IMR-90 (cell line): ENCODE measurements around the gene SIM1. TPM values are rescaled to one million over a fixed set of nuclear protein-coding genes. Genes with fewer than 3 reads are reported as not detected.

Experiments used
- ATAC-seq: fragments of 200-7000 bp; cut with Tn5 transposase; 2 replicates; pipeline ENCODE4 v1.9.1; 2020; ENCODE audit warnings: low read depth, mild to moderate bottlenecking, moderate library complexity
- BruUV-seq: library from RNA; stranded (reverse); fragments of 400-500 nt; replicated peaks from 2 replicates; lab custom pipeline; 2021; lab: Mats Ljungman, UMichigan
- CTCF ChIA-PET: fragments of 300-600 bp; formaldehyde crosslinking; extraction: SDS; loops from one replicate; lab custom pipeline; 2021; ENCODE audit warnings: antibody characterized with exemption; lab: Yijun Ruan, JAX
- POLR2A ChIA-PET: fragments of 300-600 bp; sonication (Branson Sonifier 250); formaldehyde crosslinking; loops from one replicate; lab custom pipeline; 2022; ENCODE audit warnings: antibody characterized with exemption; ENCODE audit not compliant: unreplicated experiment; lab: Charles Lee
- DNase-seq: peaks from one replicate; pipeline ENCODE4 v3.0.0; 2013
- H2AFZ ChIP-seq: replicated peaks from 2 replicates; pipeline ENCODE3; 2013; ENCODE audit warnings: low read length, mild to moderate bottlenecking; ENCODE audit not compliant: poor library complexity
- H2AK5ac ChIP-seq: 2 replicates; pipeline ENCODE4 v1.6.1; 2013; ENCODE audit warnings: low read depth, low read length, inconsistent platforms
- H2AK9ac ChIP-seq: replicated peaks from 2 replicates; pipeline ENCODE3; 2013; ENCODE audit warnings: mild to moderate bottlenecking, low read depth, low read length, moderate library complexity; ENCODE audit not compliant: poor library complexity
- H2BK120ac ChIP-seq: 2 replicates; pipeline ENCODE4 v1.6.1; 2013; ENCODE audit warnings: low read depth, low read length, inconsistent platforms
- H2BK15ac ChIP-seq: 3 replicates; pipeline ENCODE4 v1.6.1; 2013; ENCODE audit warnings: low read depth, low read length, inconsistent platforms
- H2BK20ac ChIP-seq: 2 replicates; pipeline ENCODE4 v1.6.1; 2013; ENCODE audit warnings: low read depth, mild to moderate bottlenecking, inconsistent platforms, low read length, moderate library complexity
- H2BK5ac ChIP-seq: 2 replicates; pipeline ENCODE4 v1.6.1; 2013; ENCODE audit warnings: mild to moderate bottlenecking, low read depth, low read length, inconsistent platforms; ENCODE audit not compliant: poor library complexity, severe bottlenecking
- H3K14ac ChIP-seq: replicated peaks from 2 replicates; pipeline ENCODE4 v1.6.1; 2013; ENCODE audit warnings: low read depth, low read length, inconsistent platforms
- H3K18ac ChIP-seq: 2 replicates; pipeline ENCODE4 v1.6.1; 2013; ENCODE audit warnings: low read depth, low read length, control low read depth
- H3K23ac ChIP-seq: 2 replicates; pipeline ENCODE4 v1.6.1; 2013; ENCODE audit warnings: low read depth, low read length, inconsistent platforms
- H3K27ac ChIP-seq: 2 replicates; pipeline ENCODE4 v1.5.1; 2013; ENCODE audit warnings: mild to moderate bottlenecking, control low read depth, low read length; ENCODE audit not compliant: insufficient read depth
- H3K27me3 ChIP-seq: 2 replicates; pipeline ENCODE4 v1.6.1; 2013; ENCODE audit warnings: low read length; ENCODE audit not compliant: control insufficient read depth, insufficient read depth
- H3K36me3 ChIP-seq: 2 replicates; pipeline ENCODE4 v1.6.1; 2013; ENCODE audit warnings: low read length, mixed read lengths; ENCODE audit not compliant: control insufficient read depth, insufficient read depth
- H3K4ac ChIP-seq: 2 replicates; pipeline ENCODE4 v1.6.1; 2013; ENCODE audit warnings: low read depth, low read length, inconsistent platforms
- H3K4me1 ChIP-seq: 2 replicates; pipeline ENCODE4 v1.6.1; 2013; ENCODE audit warnings: low read length, mixed read lengths; ENCODE audit not compliant: control insufficient read depth, insufficient read depth
- H3K4me2 ChIP-seq: 2 replicates; pipeline ENCODE4 v1.6.1; 2013; ENCODE audit warnings: low read depth, mild to moderate bottlenecking, control low read depth, low read length, moderate library complexity
- H3K4me3 ChIP-seq: 2 replicates; pipeline ENCODE4 v1.5.1; 2013; ENCODE audit warnings: low read depth, mild to moderate bottlenecking, control low read depth, low read length, moderate library complexity; ENCODE audit not compliant: insufficient read depth
- H3K56ac ChIP-seq: 2 replicates; pipeline ENCODE4 v1.6.1; 2013; ENCODE audit warnings: low read length, inconsistent platforms; ENCODE audit not compliant: insufficient read depth; ENCODE audit errors: extremely low read depth
- H3K79me1 ChIP-seq, 2 experiments: 2 replicates each; pipeline ENCODE4 v1.6.1; 2013; ENCODE audit warnings: low read length in 2 of 2, inconsistent platforms in 1 of 2, low read depth in 1 of 2
- H3K9ac ChIP-seq: 2 replicates; pipeline ENCODE4 v1.6.1; 2013; ENCODE audit warnings: low read depth, low read length, control low read depth
- H3K9me1 ChIP-seq: 2 replicates; pipeline ENCODE4 v1.6.1; 2013; ENCODE audit warnings: low read length, inconsistent platforms; ENCODE audit not compliant: insufficient read depth
- H3K9me3 ChIP-seq: 2 replicates; pipeline ENCODE4 v1.6.1; 2013; ENCODE audit warnings: low read length; ENCODE audit not compliant: control insufficient read depth, insufficient read depth
- H4K20me1 ChIP-seq: 2 replicates; pipeline ENCODE4 v1.6.1; 2013; ENCODE audit warnings: low read length, inconsistent platforms; ENCODE audit not compliant: insufficient read depth
- H4K5ac ChIP-seq: 2 replicates; pipeline ENCODE4 v1.6.1; 2013; ENCODE audit warnings: mild to moderate bottlenecking, low read depth, low read length, control low read depth
- H4K8ac ChIP-seq, 2 experiments: 2 replicates each; pipeline ENCODE4 v1.6.1; 2013; ENCODE audit warnings: low read depth in 2 of 2, low read length in 2 of 2, control low read depth in 1 of 2, inconsistent platforms in 1 of 2
- H4K91ac ChIP-seq: 2 replicates; pipeline ENCODE4 v1.6.1; 2013; ENCODE audit warnings: low read depth, low read length, inconsistent platforms; ENCODE audit not compliant: insufficient read depth
- BHLHE40 ChIP-seq: fragments of 150-350 bp; IDR thresholded peaks from 2 replicates; pipeline ENCODE4 v1.6.1; 2016; ENCODE audit warnings: mild to moderate bottlenecking, low read depth, low read length
- CEBPB ChIP-seq: IDR thresholded peaks from 2 replicates; pipeline ENCODE4 v1.6.1; 2012; ENCODE audit warnings: low read depth, low read length, improper control_type of control experiment
- CHD1 ChIP-seq: IDR thresholded peaks from 2 replicates; pipeline ENCODE4 v1.6.1; 2012; ENCODE audit warnings: low read depth, low read length, improper control_type of control experiment
- FOS ChIP-seq: fragments of 150-350 bp; IDR thresholded peaks from 2 replicates; pipeline ENCODE4 v1.6.1; 2016; ENCODE audit warnings: low read depth, low read length
- MAFK ChIP-seq: IDR thresholded peaks from 2 replicates; pipeline ENCODE4 v1.6.1; 2012; ENCODE audit warnings: low read depth, low read length, improper control_type of control experiment
- MXI1 ChIP-seq: IDR thresholded peaks from 2 replicates; pipeline ENCODE4 v1.6.1; 2012; ENCODE audit warnings: low read depth, mild to moderate bottlenecking, low read length, moderate library complexity, borderline replicate concordance
- NFE2L2 ChIP-seq: fragments of 150-350 bp; IDR thresholded peaks from 2 replicates; pipeline ENCODE4 v1.6.1; 2016; ENCODE audit warnings: low read depth, mild to moderate bottlenecking, low read length
- POLR2A ChIP-seq: IDR thresholded peaks from 2 replicates; pipeline ENCODE4 v1.6.1; 2012; ENCODE audit warnings: mild to moderate bottlenecking, low read depth, low read length
- RCOR1 ChIP-seq: IDR thresholded peaks from 2 replicates; pipeline ENCODE4 v1.6.1; 2012; ENCODE audit warnings: mild to moderate bottlenecking, low read length, improper control_type of control experiment; ENCODE audit not compliant: insufficient replicate concordance
- RFX5 ChIP-seq: IDR thresholded peaks from 2 replicates; pipeline ENCODE4 v1.8.0; 2012; ENCODE audit warnings: low read depth, mild to moderate bottlenecking, low read length, moderate library complexity
- SMC3 ChIP-seq: fragments of 150-350 bp; IDR thresholded peaks from 2 replicates; pipeline ENCODE4 v1.6.1; 2016; ENCODE audit warnings: low read depth, mild to moderate bottlenecking, antibody characterized with exemption, low read length, moderate library complexity
- WGBS, 2 experiments: methylation state at CpG; one replicate each; pipeline versions ENCODE4 v1.1.5 to v1.1.7; 2013; ENCODE audit warnings: missing lambda C conversion rate in 2 of 2; ENCODE audit not compliant: insufficient read length in 1 of 2; ENCODE audit errors: extremely low coverage in 2 of 2; 5-methylcytosine and 5-hydroxymethylcytosine counted together
- dilution Hi-C: fragments of 300-500 bp; cut with HindIII; formaldehyde crosslinking; loops from one replicate; pipeline ENCODE4 v1.14.3; 2018; ENCODE audit warnings: low sequenced_read_pairs; ENCODE audit not compliant: unreplicated experiment
- in situ Hi-C: fragments of 300-500 bp; cut with MboI; formaldehyde crosslinking; loops from 3 replicates; pipeline ENCODE4 v1.14.3; 2019; ENCODE audit warnings: low sequenced_read_pairs, inconsistent platforms, mixed read lengths
- intact Hi-C: fragments of 100-400 bp; cut with micrococcal nuclease; formaldehyde crosslinking; loops from 2 replicates; pipeline ENCODE4 v1.10.0; 2022
- polyA plus RNA-seq, 3 experiments: library from polyadenylated mRNA; depleted of rRNA; stranded (reverse); fragments of >200 nt; gene quantifications; 2 replicates each; pipeline ENCODE4 v1.2.3, GENCODE V29; 2012; ENCODE audit warnings: low replicate concordance in 1 of 3
- total RNA-seq: library from RNA; depleted of rRNA; stranded (reverse); fragments of >200 nt; gene quantifications from 2 replicates; pipeline ENCODE4 v1.2.3, GENCODE V29; 2012
- TF ChIP-seq, protein P1 (sequence below): conservative IDR thresholded peaks from 2 replicates; pipeline ENCODE4 v1.5.1; 2012; ENCODE audit warnings: mild to moderate bottlenecking, low read depth, low read length, improper control_type of control experiment

The SIM1 gene
- total and polyA plus RNA-seq, 2 of the 4 experiments (the other 2 are of a cell fraction), result not detected

DNA sequence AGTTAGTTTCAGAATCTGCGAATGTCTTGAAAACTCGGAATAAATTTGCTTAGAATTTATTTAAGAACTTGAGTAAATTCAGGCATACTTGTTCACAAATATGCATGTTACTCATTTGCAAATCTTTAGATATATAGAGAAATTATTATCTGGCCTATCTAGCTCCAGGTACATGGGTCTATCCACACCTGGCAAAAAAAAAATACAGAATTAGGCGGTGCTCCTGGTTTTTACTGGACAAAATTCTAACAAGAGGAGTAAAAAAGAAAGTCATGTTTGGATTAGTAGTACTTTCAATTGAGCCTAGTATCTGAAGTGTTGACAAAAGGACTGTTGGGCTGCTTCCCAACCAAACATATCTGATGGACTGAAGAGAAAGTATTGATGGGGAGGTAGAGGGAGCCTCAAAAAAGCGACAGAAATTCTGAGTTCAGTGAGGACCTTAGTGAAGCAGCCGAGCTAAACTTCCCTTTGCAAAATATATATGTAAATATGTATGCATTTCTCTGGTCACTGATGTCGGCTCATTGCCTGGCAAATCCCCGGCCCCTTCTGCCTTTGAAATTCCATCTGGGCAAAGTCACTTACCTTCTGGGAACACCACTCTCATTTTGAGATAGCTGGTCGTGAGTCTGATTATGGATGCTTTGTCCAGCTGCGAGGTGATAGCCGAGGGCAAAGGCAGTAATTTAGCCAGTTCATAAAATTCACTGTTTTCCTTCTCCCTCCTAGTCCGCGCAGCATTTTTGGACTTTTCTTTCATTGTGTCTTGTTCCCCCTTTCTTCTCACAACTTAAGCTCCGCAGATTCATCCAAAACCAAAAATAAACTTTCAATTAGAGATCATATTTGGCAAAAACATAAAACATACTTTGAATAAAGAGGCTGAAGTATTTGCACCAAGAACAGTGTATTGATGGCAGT, 1.8 kb downstream of the SIM1 start (continued):
- TF ChIP-seq SMC3, result no peak

DNA sequence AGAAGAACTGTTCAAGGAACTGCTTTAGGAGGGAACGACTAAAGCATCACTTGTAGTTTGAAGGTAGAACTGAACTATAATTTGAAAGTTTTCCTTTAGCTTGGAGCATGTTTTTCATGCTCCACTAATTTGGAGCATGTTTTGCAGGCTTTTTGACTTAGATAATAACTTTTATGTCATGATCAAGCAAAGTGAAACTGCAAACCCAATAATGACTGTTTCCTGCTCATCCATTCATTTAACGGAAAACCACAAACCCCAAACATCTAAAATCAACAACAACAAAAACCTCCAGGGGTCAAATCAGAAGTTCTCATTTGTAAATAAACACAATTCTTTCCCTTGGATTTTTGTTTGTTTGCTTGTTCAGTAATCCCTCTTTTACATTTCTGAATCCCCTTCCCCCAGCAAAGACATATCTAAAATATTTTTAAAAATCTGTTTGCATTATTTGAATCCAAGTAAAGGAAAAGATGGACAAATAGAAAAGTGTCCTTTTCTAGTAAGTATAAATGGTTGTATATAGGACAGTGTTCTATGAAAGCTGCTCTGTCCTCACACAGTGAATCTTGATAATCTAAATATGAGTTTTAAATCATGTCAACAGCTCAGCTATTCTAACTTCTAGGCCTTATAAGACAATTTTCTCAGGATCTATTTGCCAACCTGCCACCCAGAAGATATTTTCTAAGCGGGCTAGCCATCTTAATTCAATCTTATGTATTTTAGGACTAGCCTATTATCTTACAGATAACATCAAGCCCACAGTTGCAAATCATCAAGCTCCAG, 2.6 kb downstream of the SIM1 start:
- no peak overlapping the region for H2BK120ac ChIP-seq
- H4K20me1 ChIP-seq, result peaks cover 17% of the 10 kb centered on the region; the same call in 1 of the 2 replicates
- no peak overlapping the region for H3K56ac ChIP-seq
- H3K4ac ChIP-seq, result no peak overlapping the region
- ATAC-seq (no peak), DNase-seq (no peak)
- no peaks in the 10 kb centered on the region for H3K9me1 ChIP-seq
- no peaks in the 10 kb centered on the region for H3K79me1 ChIP-seq
- H4K5ac ChIP-seq, result no peak overlapping the region
- no peak overlapping the region for H3K14ac ChIP-seq
- H2BK5ac ChIP-seq, result no peak overlapping the region
- no peak overlapping the region for H3K4me3 ChIP-seq
- WGBS, 2 experiments, result no CpG with 5 or more reads among the region's 3 CpGs
- H3K23ac ChIP-seq, result no peak overlapping the region
- intact Hi-C loops (no loop called here), dilution Hi-C loops (loop anchor here (25.0 kb wide), 1 partner anchor 350 kb away; no protein-coding TSS in a partner anchor), in situ Hi-C loops (loop anchor here (25.0 kb wide), 1 partner anchor 875 kb away; no protein-coding TSS in a partner anchor)
- no peak overlapping the region for H4K91ac ChIP-seq
- no peak overlapping the region for H2AK9ac ChIP-seq
- BruUV-seq, result no TSS peak
- H3K27me3 ChIP-seq, result peaks cover 94% of the 10 kb centered on the region
- H3K9ac ChIP-seq, result no peak overlapping the region
- H2AK5ac ChIP-seq, result no peak overlapping the region
- no peak overlapping the region for H3K27ac ChIP-seq
- POLR2A ChIA-PET, result no interaction called here
- no peak overlapping the region for H2BK15ac ChIP-seq
- H3K9me3 ChIP-seq, result peaks cover 48% of the 10 kb centered on the region
- no peak overlapping the region for H3K18ac ChIP-seq
- peaks cover 5% of the 10 kb centered on the region; the same call in 1 of the 2 replicates for H3K4me1 ChIP-seq
- CTCF ChIA-PET, result interaction anchor here (1.2 to 1.5 kb wide), 3 partner anchors 28 to 345 kb away, joined by 4 to 6 read pairs (median 4); no protein-coding TSS in a partner anchor
- no peak overlapping the region for H3K4me2 ChIP-seq
- no peak overlapping the region for H2AFZ ChIP-seq
- H4K8ac ChIP-seq, result no peak overlapping the region
- no peaks in the 10 kb centered on the region for H3K36me3 ChIP-seq
- no peak overlapping the region for H2BK20ac ChIP-seq
- TF ChIP-seq, protein P1, sequence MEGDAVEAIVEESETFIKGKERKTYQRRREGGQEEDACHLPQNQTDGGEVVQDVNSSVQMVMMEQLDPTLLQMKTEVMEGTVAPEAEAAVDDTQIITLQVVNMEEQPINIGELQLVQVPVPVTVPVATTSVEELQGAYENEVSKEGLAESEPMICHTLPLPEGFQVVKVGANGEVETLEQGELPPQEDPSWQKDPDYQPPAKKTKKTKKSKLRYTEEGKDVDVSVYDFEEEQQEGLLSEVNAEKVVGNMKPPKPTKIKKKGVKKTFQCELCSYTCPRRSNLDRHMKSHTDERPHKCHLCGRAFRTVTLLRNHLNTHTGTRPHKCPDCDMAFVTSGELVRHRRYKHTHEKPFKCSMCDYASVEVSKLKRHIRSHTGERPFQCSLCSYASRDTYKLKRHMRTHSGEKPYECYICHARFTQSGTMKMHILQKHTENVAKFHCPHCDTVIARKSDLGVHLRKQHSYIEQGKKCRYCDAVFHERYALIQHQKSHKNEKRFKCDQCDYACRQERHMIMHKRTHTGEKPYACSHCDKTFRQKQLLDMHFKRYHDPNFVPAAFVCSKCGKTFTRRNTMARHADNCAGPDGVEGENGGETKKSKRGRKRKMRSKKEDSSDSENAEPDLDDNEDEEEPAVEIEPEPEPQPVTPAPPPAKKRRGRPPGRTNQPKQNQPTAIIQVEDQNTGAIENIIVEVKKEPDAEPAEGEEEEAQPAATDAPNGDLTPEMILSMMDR, result no peak
- TF ChIP-seq NFE2L2, result no peak
- no peak for TF ChIP-seq MXI1
- no peak for TF ChIP-seq MAFK
- no peak for TF ChIP-seq BHLHE40
- no peak for TF ChIP-seq CHD1
- TF ChIP-seq RFX5, result no peak
- no peak for TF ChIP-seq FOS
- no peak for TF ChIP-seq RCOR1
- no peak for TF ChIP-seq POLR2A
- TF ChIP-seq CEBPB, result no peak
